H1 (cell line): ENCODE results near the gene MTNR1A. TPM values are rescaled to one million over a fixed set of nuclear protein-coding genes. Genes with fewer than 3 reads are reported as not detected.

ENCODE experiments used
- CTCF ChIA-PET: fragments of 300-600 bp; sonication (Branson Sonifier 250); formaldehyde crosslinking; loops from one replicate; lab custom pipeline; 2021; ENCODE audit not compliant: partially characterized antibody; lab: Charles Lee
- POLR2A ChIA-PET: fragments of 300-600 bp; sonication (Branson Sonifier 250); formaldehyde crosslinking; loops from one replicate; lab custom pipeline; 2021; ENCODE audit warnings: inconsistent platforms; ENCODE audit not compliant: partially characterized antibody; lab: Charles Lee
- DNase-seq, 2 experiments: peaks; one replicate each; pipeline versions ENCODE4 v3.0.0 to v3.0.0-alpha.2; 2010 to 2022; ENCODE audit warnings: low spot score in 2 of 2, low read depth in 1 of 2, mixed read lengths in 1 of 2
- FAIRE-seq: peaks from 2 replicates; lab custom pipeline; 2011; peaks lifted over from hg19 to GRCh38; lab: Jason Lieb, UNC
- H2AFZ ChIP-seq: 2 replicates; pipeline ENCODE4 v1.8.1; 2012; ENCODE audit warnings: low read length, inconsistent platforms
- H2AK5ac ChIP-seq: 2 replicates; pipeline ENCODE4 v1.6.1; 2013; ENCODE audit warnings: low read depth, low read length
- H2BK120ac ChIP-seq: replicated peaks from 2 replicates; pipeline ENCODE3; 2013; ENCODE audit warnings: low read depth, low read length, inconsistent platforms
- H2BK12ac ChIP-seq: 2 replicates; pipeline ENCODE4 v1.6.1; 2013; ENCODE audit warnings: low read depth, low read length
- H2BK15ac ChIP-seq: 2 replicates; pipeline ENCODE4 v1.6.1; 2013; ENCODE audit warnings: low read length
- H2BK20ac ChIP-seq: 2 replicates; pipeline ENCODE4 v1.6.1; 2013; ENCODE audit warnings: low read length
- H2BK5ac ChIP-seq: 2 replicates; pipeline ENCODE4 v1.6.1; 2013; ENCODE audit warnings: low read depth, low read length
- H3K14ac ChIP-seq: 2 replicates; pipeline ENCODE4 v1.6.1; 2013; ENCODE audit warnings: inconsistent platforms; ENCODE audit not compliant: insufficient read length
- H3K18ac ChIP-seq: 2 replicates; pipeline ENCODE4 v1.6.1; 2013; ENCODE audit warnings: low read length; ENCODE audit errors: extremely low read depth
- H3K23ac ChIP-seq: 2 replicates; pipeline ENCODE4 v1.6.1; 2013; ENCODE audit warnings: inconsistent platforms; ENCODE audit not compliant: insufficient read length
- H3K23me2 ChIP-seq: 2 replicates; pipeline ENCODE4 v1.6.1; 2013; ENCODE audit warnings: low read depth, low read length
- H3K27ac ChIP-seq: 2 replicates; pipeline ENCODE4 v1.6.1; 2011; ENCODE audit warnings: low read depth, low read length, inconsistent platforms
- H3K27me3 ChIP-seq, 4 experiments: replicated peaks in 1 of 4; 1 replicate in 1 of 4; 2 replicates in 3 of 4; pipeline versions ENCODE4 v1.6.1 to v1.8.1; 2011 to 2013; ENCODE audit warnings: low read length in 3 of 4, mild to moderate bottlenecking in 3 of 4, inconsistent platforms in 2 of 4, mixed read lengths in 2 of 4, moderate library complexity in 1 of 4; ENCODE audit not compliant: control insufficient read depth in 3 of 4, insufficient read depth in 3 of 4; ENCODE audit errors: extremely low read depth in 1 of 4
- H3K36me3 ChIP-seq, 4 experiments: 2 replicates each; pipeline versions ENCODE4 v1.6.1 to v1.8.1; 2011 to 2013; ENCODE audit warnings: mild to moderate bottlenecking in 4 of 4, low read length in 3 of 4, moderate library complexity in 2 of 4, control low read depth in 1 of 4, inconsistent platforms in 1 of 4; ENCODE audit not compliant: insufficient read depth in 4 of 4, control insufficient read depth in 2 of 4
- H3K4ac ChIP-seq: replicated peaks from 2 replicates; pipeline ENCODE3; 2013; ENCODE audit warnings: low read length, low read depth, mixed read lengths, inconsistent platforms; ENCODE audit not compliant: insufficient read length
- H3K4me1 ChIP-seq, 4 experiments: replicated peaks in 1 of 4; 1 replicate in 1 of 4; 2 replicates in 3 of 4; pipeline versions ENCODE4 v1.6.1 to v1.8.1; 2011 to 2013; ENCODE audit warnings: low read length in 3 of 4, inconsistent platforms in 2 of 4, mixed read lengths in 1 of 4; ENCODE audit not compliant: insufficient read depth in 4 of 4, control insufficient read depth in 3 of 4
- H3K4me2 ChIP-seq, 2 experiments: 2 replicates each; pipeline versions ENCODE4 v1.6.1 to v1.8.1; 2011 to 2013; ENCODE audit warnings: low read depth in 2 of 2, low read length in 2 of 2, control low read depth in 1 of 2, inconsistent platforms in 1 of 2, mild to moderate bottlenecking in 1 of 2; ENCODE audit not compliant: insufficient read depth in 1 of 2
- H3K4me3 ChIP-seq, 4 experiments: fragments of 200-600, 300-600 bp in 1 of 4; sonication (generic), shearing (Covaris generic), sonication (Bioruptor Twin) in 1 of 4; 2 replicates each; pipeline versions ENCODE4 v1.5.1 to v1.8.1; 2011 to 2016; ENCODE audit warnings: low read length in 4 of 4, low read depth in 3 of 4, control low read depth in 2 of 4, inconsistent platforms in 2 of 4, mild to moderate bottlenecking in 2 of 4, mixed read lengths in 1 of 4, moderate library complexity in 1 of 4; ENCODE audit not compliant: insufficient read depth in 2 of 4; ENCODE audit errors: extremely low read depth in 1 of 4
- H3K56ac ChIP-seq: replicated peaks from 2 replicates; pipeline ENCODE3; 2013; ENCODE audit warnings: low read depth, mild to moderate bottlenecking, mixed read lengths, low read length, inconsistent platforms; ENCODE audit not compliant: insufficient read length
- H3K79me1 ChIP-seq: 2 replicates; pipeline ENCODE4 v1.6.1; 2013; ENCODE audit warnings: low read depth, low read length, control low read depth
- H3K79me2 ChIP-seq, 2 experiments: 2 replicates each; pipeline versions ENCODE4 v1.6.1 to v1.8.1; 2012 to 2013; ENCODE audit warnings: low read length in 2 of 2, mild to moderate bottlenecking in 2 of 2, inconsistent platforms in 1 of 2; ENCODE audit not compliant: insufficient read depth in 2 of 2, control insufficient read depth in 1 of 2
- H3K9ac ChIP-seq, 4 experiments: replicated peaks in 1 of 4; 1 replicate in 1 of 4; 2 replicates in 3 of 4; pipeline versions ENCODE4 v1.6.1 to v1.8.1; 2011 to 2013; ENCODE audit warnings: low read depth in 3 of 4, low read length in 3 of 4, control low read depth in 2 of 4, mild to moderate bottlenecking in 2 of 4, moderate library complexity in 2 of 4, inconsistent platforms in 1 of 4; ENCODE audit errors: extremely low read depth in 1 of 4
- H3K9me3 ChIP-seq, 2 experiments: 2 replicates each; pipeline versions ENCODE4 v1.6.1 to v1.8.1; 2012 to 2013; ENCODE audit warnings: mild to moderate bottlenecking in 2 of 2, moderate library complexity in 2 of 2, control low read depth in 1 of 2, inconsistent platforms in 1 of 2, low read depth in 1 of 2, low read length in 1 of 2, mixed read lengths in 1 of 2; ENCODE audit not compliant: insufficient read depth in 2 of 2
- H4K20me1 ChIP-seq, 2 experiments: replicated peaks in 1 of 2; 2 replicates each; pipeline versions ENCODE3 to v1.8.1; 2011 to 2013; ENCODE audit warnings: inconsistent platforms in 2 of 2, low read length in 2 of 2, mild to moderate bottlenecking in 1 of 2; ENCODE audit not compliant: insufficient read depth in 2 of 2, control insufficient read depth in 1 of 2
- H4K5ac ChIP-seq: 2 replicates; pipeline ENCODE4 v1.6.1; 2013; ENCODE audit warnings: low read length, low read depth, mixed read lengths, inconsistent platforms; ENCODE audit not compliant: insufficient read length
- H4K8ac ChIP-seq: 2 replicates; pipeline ENCODE4 v1.8.0; 2013; ENCODE audit warnings: mild to moderate bottlenecking, moderate library complexity, low read length, inconsistent platforms; ENCODE audit not compliant: insufficient read depth; ENCODE audit errors: extremely low read depth
- H4K91ac ChIP-seq: replicated peaks from 2 replicates; pipeline ENCODE3; 2013; ENCODE audit warnings: low read length, mixed read lengths, inconsistent platforms; ENCODE audit not compliant: insufficient read length
- BRCA1 ChIP-seq: IDR thresholded peaks from 2 replicates; pipeline ENCODE4 v1.6.1; 2012; ENCODE audit warnings: low read depth, low read length, improper control_type of control experiment
- CTCF ChIP-seq, 3 experiments: IDR thresholded peaks; 1 replicate in 2 of 3; 2 replicates in 1 of 3; pipeline versions ENCODE4 v1.5.1 to v1.6.1; 2011; ENCODE audit warnings: low read length in 3 of 3, mild to moderate bottlenecking in 3 of 3, inconsistent platforms in 2 of 3, low read depth in 1 of 3, moderate library complexity in 1 of 3; ENCODE audit not compliant: insufficient read depth in 1 of 3; ENCODE audit errors: control extremely low read depth in 1 of 3
- E2F6 ChIP-seq: IDR thresholded peaks from 2 replicates; pipeline ENCODE4 v1.6.1; 2012; ENCODE audit warnings: inconsistent platforms
- POU5F1 ChIP-seq: IDR thresholded peaks from 2 replicates; pipeline ENCODE4 v1.6.1; 2011; ENCODE audit warnings: low read depth, mild to moderate bottlenecking, low read length, moderate library complexity
- RBBP5 ChIP-seq: IDR thresholded peaks from 2 replicates; pipeline ENCODE4 v1.7.1; 2012; ENCODE audit warnings: low read depth, mild to moderate bottlenecking, inconsistent platforms, low read length, moderate library complexity, borderline replicate concordance
- SIRT6 ChIP-seq: IDR thresholded peaks from one replicate; pipeline ENCODE4 v1.7.1; 2012; ENCODE audit warnings: low read length, inconsistent platforms
- TAF1 ChIP-seq: IDR thresholded peaks from 2 replicates; pipeline ENCODE4 v1.6.1; 2011; ENCODE audit warnings: mild to moderate bottlenecking, low read depth, low read length
- TAF7 ChIP-seq: optimal IDR thresholded peaks from 2 replicates; pipeline ENCODE3; 2011; ENCODE audit warnings: low read depth, mild to moderate bottlenecking, inconsistent platforms, low read length, moderate library complexity, borderline replicate concordance
- USF2 ChIP-seq: IDR thresholded peaks from 2 replicates; pipeline ENCODE4 v1.6.1; 2011; ENCODE audit warnings: low read length, improper control_type of control experiment
- WGBS, 2 experiments: shearing (Covaris generic) in 1 of 2; methylation state at CpG; one replicate each; pipeline versions ENCODE4 v1.1.6 to v1.1.7; 2013 to 2015; ENCODE audit warnings: low lambda C conversion rate in 2 of 2, mixed read lengths in 2 of 2, inconsistent platforms in 1 of 2, low coverage in 1 of 2, missing lambda C conversion rate in 1 of 2; ENCODE audit not compliant: insufficient replicate concordance in 2 of 2, insufficient coverage in 1 of 2, insufficient read length in 1 of 2; ENCODE audit errors: extremely low coverage in 1 of 2, missing lambda C conversion rate in 1 of 2; 5-methylcytosine and 5-hydroxymethylcytosine counted together
- polyA plus RNA-seq, 7 experiments: library from polyadenylated mRNA; depleted of rRNA in 3 of 7; stranded (reverse) in 5 of 7; unstranded in 2 of 7; fragments of >200 nt in 5 of 7; fragments of 200-250 nt in 2 of 7; gene quantifications; 1 replicate in 5 of 7; 2 replicates in 1 of 7; 4 replicates in 1 of 7; pipeline versions ENCODE4 v1.2.1 to v1.2.3, GENCODE V29; 2011 to 2013; ENCODE audit warnings: missing spikeins in 2 of 7, mixed read lengths in 2 of 7
- total RNA-seq: library from RNA; stranded (reverse); fragmentation: NEBNext Ultra II Directional; extraction: Animal tissue kit (Norgen Biotek cat#: 25700); gene quantifications from 2 replicates; pipeline ENCODE4 v1.2.1, GENCODE V29; 2021

MTNR1A gene
- total and polyA plus RNA-seq, 2 of the 8 experiments (the other 6 are each of a cell fraction or from before 2014, with no cell fraction given): 0.45 to 1.0 TPM

GRCh38 chr4:186569533-186570192, 14.3 kb upstream of the MTNR1A start:
- no peak overlapping the region for H3K9ac ChIP-seq
- H3K4me3 ChIP-seq: no peak overlapping the region
- no peak overlapping the region for H3K14ac ChIP-seq
- ChIA-PET POLR2A (no interaction called here), CTCF (interaction anchor here (0.7 to 1.8 kb wide), 5 partner anchors 15 to 271 kb away, joined by 3 to 7 read pairs (median 4); partner anchors contain the start of gene MTNR1A)
- no peak for FAIRE-seq
- no peak overlapping the region for H4K91ac ChIP-seq
- H3K4me2 ChIP-seq: no peak overlapping the region
- H2BK15ac ChIP-seq: no peak overlapping the region
- no peak overlapping the region for H4K8ac ChIP-seq
- no peaks in the 10 kb centered on the region for H3K79me2 ChIP-seq
- H2BK12ac ChIP-seq: no peak overlapping the region
- H2BK5ac ChIP-seq: no peak overlapping the region
- no peaks in the 10 kb centered on the region for H3K79me1 ChIP-seq
- no peaks in the 10 kb centered on the region for H3K36me3 ChIP-seq
- H4K5ac ChIP-seq: no peak overlapping the region
- 85% methylated on average over 10 of the region's 10 CpGs; no CpG with 5 or more reads in 1 of the 2 experiments for WGBS, 2 experiments
- no peak overlapping the region for H3K4ac ChIP-seq
- no peak overlapping the region for H2BK120ac ChIP-seq
- no peak overlapping the region for H3K23ac ChIP-seq
- no peaks in the 10 kb centered on the region for H3K23me2 ChIP-seq
- no peak overlapping the region for H3K18ac ChIP-seq
- no peak overlapping the region for H3K27ac ChIP-seq
- H2BK20ac ChIP-seq: no peak overlapping the region
- H4K20me1 ChIP-seq: no peaks in the 10 kb centered on the region
- H2AK5ac ChIP-seq: no peak overlapping the region
- H3K9me3 ChIP-seq: no peaks in the 10 kb centered on the region
- H2AFZ ChIP-seq: no peak overlapping the region
- DNase-seq: no peak
- H3K27me3 ChIP-seq: no peaks in the 10 kb centered on the region
- H3K56ac ChIP-seq: no peak overlapping the region
- no peaks in the 10 kb centered on the region for H3K4me1 ChIP-seq
- no peak for TF ChIP-seq BRCA1
- TF ChIP-seq E2F6: no peak
- no peak for TF ChIP-seq POU5F1
- no peak for TF ChIP-seq SIRT6
- TF ChIP-seq TAF7: no peak
- no peak for TF ChIP-seq CTCF (IDR thresholded peaks at IDR 0.05; ENCODE audit: control extremely low read depth in 1 of 3, insufficient read depth in 1 of 3, low read depth in 1 of 3, low read length in 3 of 3)
- TF ChIP-seq TAF1: no peak
- no peak for TF ChIP-seq RBBP5
- TF ChIP-seq USF2: no peak
